Neural crest cell (in vitro differentiated cells): ENCODE results near the gene FURIN. TPM values are rescaled to one million over a fixed set of nuclear protein-coding genes. Genes with fewer than 3 reads are reported as not detected.

ENCODE experiments used
- DNase-seq: peaks from one replicate; pipeline ENCODE4 v3.0.0; 2021; ENCODE audit warnings: low read depth, mixed read lengths, low spot score
- H3K27ac Mint-ChIP-seq: one replicate; pipeline ENCODE4 v1.8.0; 2021; ENCODE audit warnings: mild to moderate bottlenecking, mixed read lengths; ENCODE audit not compliant: unreplicated experiment
- H3K27me3 Mint-ChIP-seq: 2 replicates; pipeline ENCODE4 v1.8.0; 2021; ENCODE audit warnings: low read depth, mild to moderate bottlenecking, mixed read lengths
- H3K36me3 Mint-ChIP-seq: 2 replicates; pipeline ENCODE4 v1.8.0; 2021; ENCODE audit warnings: low read depth, mild to moderate bottlenecking, mixed read lengths
- H3K4me1 Mint-ChIP-seq: 2 replicates; pipeline ENCODE4 v1.8.0; 2021; ENCODE audit warnings: mixed read lengths
- H3K4me3 Mint-ChIP-seq: one replicate; pipeline ENCODE4 v1.8.0; 2021; ENCODE audit warnings: mild to moderate bottlenecking, mixed read lengths
- H3K9me3 Mint-ChIP-seq: 2 replicates; pipeline ENCODE4 v1.8.0; 2021; ENCODE audit warnings: mixed read lengths
- CTCF ChIP-seq: fragments of 200-600 bp; sonication (generic); conservative IDR thresholded peaks from 2 replicates; pipeline ENCODE4 v1.5.0; 2021; ENCODE audit warnings: antibody characterized with exemption, mild to moderate bottlenecking
- total RNA-seq: library from RNA; stranded (reverse); gene quantifications from 2 replicates; pipeline ENCODE4 v1.2.1, GENCODE V29; 2021

FURIN gene
- total RNA-seq, 1 donor from 2014 or later: 15.7 TPM

GRCh38 chr15:90903733-90904536 is 35.5 kb downstream of the FURIN start:
- Mint-ChIP-seq H3K4me1 (peaks cover 21% of the 10 kb centered on the region), H3K4me3 (peak overlapping the region; percentile 85), H3K9me3 (no peaks in the 10 kb centered on the region), H3K27me3 (no peaks in the 10 kb centered on the region), H3K36me3 (peaks cover 7% of the 10 kb centered on the region), H3K27ac (peak overlapping the region; percentile 35)
- DNase-seq: no peak
- TF ChIP-seq CTCF: peak; percentile 34

GRCh38 chr15:90904746-90905145 is 36.4 kb downstream of the FURIN start:
- no peaks in the 10 kb centered on the region for H3K9me3 Mint-ChIP-seq
- H3K36me3 Mint-ChIP-seq: peaks cover 7% of the 10 kb centered on the region
- no peak for DNase-seq
- peaks cover 21% of the 10 kb centered on the region for H3K4me1 Mint-ChIP-seq
- no peak overlapping the region for H3K27ac Mint-ChIP-seq
- no peaks in the 10 kb centered on the region for H3K27me3 Mint-ChIP-seq
- no peak for TF ChIP-seq CTCF
- peak overlapping the region; percentile 51 for H3K4me3 Mint-ChIP-seq

GRCh38 chr15:90905306-90906180 is 37.2 kb downstream of the FURIN start:
- no peak overlapping the region for H3K27ac Mint-ChIP-seq
- H3K4me1 Mint-ChIP-seq: peaks cover 21% of the 10 kb centered on the region
- peak overlapping the region; percentile 60 for H3K4me3 Mint-ChIP-seq
- no peaks in the 10 kb centered on the region for H3K9me3 Mint-ChIP-seq
- no peaks in the 10 kb centered on the region for H3K27me3 Mint-ChIP-seq
- no peak for DNase-seq
- TF ChIP-seq CTCF: no peak
- H3K36me3 Mint-ChIP-seq: peaks cover 7% of the 10 kb centered on the region

GRCh38 chr15:90906181-90906849 is 37.9 kb downstream of the FURIN start:
- no peaks in the 10 kb centered on the region for H3K27me3 Mint-ChIP-seq

More at GRCh38 chr15:90906181-90906849, 37.9 kb downstream of the FURIN start:
- no peak for DNase-seq
- Mint-ChIP-seq H3K27ac (peak overlapping the region; percentile 88), H3K4me3 (peak overlapping the region; percentile 60), H3K4me1 (peaks cover 18% of the 10 kb centered on the region), H3K36me3 (peaks cover 7% of the 10 kb centered on the region), H3K9me3 (no peaks in the 10 kb centered on the region)
- TF ChIP-seq CTCF: no peak
